ENCODE results near the gene OR52E4. TPM values are rescaled to one million over a fixed set of nuclear protein-coding genes. Genes with fewer than 3 reads are reported as not detected.

OR52E4 gene
- total RNA-seq, 2 experiments from 2014 or later = not detected

- no peaks in the 10 kb centered on the region for H3K27me3 Mint-ChIP-seq (ENCODE audit: low read depth)
- POLR2A ChIA-PET = interaction anchor here (0.5 kb wide), 1 partner anchor 228 kb away, joined by 3 read pairs; no protein-coding TSS in a partner anchor
- H3K27ac Mint-ChIP-seq = no peak overlapping the region
- ATAC-seq (no peak), DNase-seq (no peak)
- H3K4me3 Mint-ChIP-seq = no peak overlapping the region
- no peaks in the 10 kb centered on the region for H3K9me3 Mint-ChIP-seq (ENCODE audit: insufficient read depth)
- H3K36me3 Mint-ChIP-seq (ENCODE audit: low read depth) = no peaks in the 10 kb centered on the region
- no peaks in the 10 kb centered on the region for H3K4me1 Mint-ChIP-seq (ENCODE audit: low read depth)
- CTCF ChIA-PET = no interaction called here
These were observed 7.2 kb downstream of the OR52E4 start for GRCh38 chr11:5887661-5888060.

DNA sequence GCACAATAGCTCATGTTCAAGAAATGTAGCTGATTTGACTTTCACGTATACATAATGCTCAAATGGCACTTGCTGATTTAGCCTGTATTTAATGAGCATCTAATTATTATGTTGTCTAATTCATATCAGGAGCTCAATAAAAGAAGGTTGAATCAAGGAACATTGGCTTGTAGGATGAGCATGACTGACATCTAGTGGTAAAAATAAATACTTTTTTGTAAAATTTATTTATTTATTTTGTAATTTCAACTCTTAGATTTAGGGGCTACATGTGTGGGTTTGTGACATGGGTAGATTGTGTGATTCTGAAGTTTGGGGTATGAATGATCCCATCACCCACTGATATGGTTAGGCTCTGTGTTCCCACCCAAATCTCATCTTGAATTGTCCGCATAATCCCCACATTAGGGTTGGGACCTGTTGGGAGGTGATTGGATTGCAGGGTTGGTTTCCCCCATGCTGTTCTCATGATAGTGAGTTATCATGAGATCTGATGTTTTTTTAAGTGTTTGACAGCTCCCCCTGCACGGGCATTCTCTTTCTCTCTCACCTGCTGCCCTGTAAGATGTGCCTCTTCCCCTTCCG lies 10.9 kb downstream of the OR52E4 start:
- Mint-ChIP-seq H3K27ac (no peak overlapping the region), H3K4me3 (no peak overlapping the region), H3K27me3 (ENCODE audit: low read depth) (no peaks in the 10 kb centered on the region), H3K9me3 (ENCODE audit: insufficient read depth) (no peaks in the 10 kb centered on the region), H3K36me3 (ENCODE audit: low read depth) (no peaks in the 10 kb centered on the region), H3K4me1 (ENCODE audit: low read depth) (no peaks in the 10 kb centered on the region)
- ChIA-PET CTCF (interaction anchor here (0.7 to 1.3 kb wide), 8 partner anchors 9 to 1254 kb away, joined by 3 to 6 read pairs (median 3); partner anchors contain the start of genes OR51D1 and TRIM5), POLR2A (no interaction called here)
- ATAC-seq (no peak), DNase-seq (no peak)

GRCh38 chr11:5892908-5893307 lies 12.5 kb downstream of the OR52E4 start, which contains the start of gene OR52E5:
Gene OR52E5 (plus strand): TSS chr11:5893208. CDS start chr11:5900777, 7,569 bp downstream.
- DNase-seq (no peak), ATAC-seq (no peak)
- Mint-ChIP-seq H3K36me3 (ENCODE audit: low read depth) (no peaks in the 10 kb centered on the region), H3K9me3 (ENCODE audit: insufficient read depth) (no peaks in the 10 kb centered on the region), H3K27ac (no peak within 1 kb of the TSS), H3K4me3 (no peak within 1 kb of the TSS), H3K4me1 (ENCODE audit: low read depth) (no peaks in the 10 kb centered on the region), H3K27me3 (ENCODE audit: low read depth) (no peaks in the 10 kb centered on the region)
- POLR2A ChIA-PET = no interaction called here
- CTCF ChIA-PET = no interaction called here

DNA sequence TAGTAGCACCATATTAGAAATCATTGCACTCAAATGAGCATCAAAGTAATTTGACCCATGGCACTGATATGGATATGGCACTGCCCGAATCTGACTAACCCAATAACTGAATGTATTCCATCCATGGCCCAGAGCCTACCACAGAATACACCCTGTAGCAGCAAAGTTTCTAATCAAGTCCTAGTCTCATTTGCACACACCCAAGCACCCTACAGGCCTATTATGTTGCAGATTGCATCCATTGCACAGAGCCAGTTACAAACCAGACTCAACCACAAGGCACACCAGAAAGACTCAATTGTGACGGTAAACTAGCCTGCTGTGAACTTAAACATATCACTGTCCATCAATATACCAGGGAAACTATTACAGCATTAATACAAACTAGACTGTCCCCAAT lies 19.1 kb downstream of the OR52E4 start:
- Mint-ChIP-seq H3K36me3 (ENCODE audit: low read depth) (no peaks in the 10 kb centered on the region), H3K4me3 (no peak overlapping the region), H3K27me3 (ENCODE audit: low read depth) (no peaks in the 10 kb centered on the region), H3K27ac (no peak overlapping the region), H3K4me1 (ENCODE audit: low read depth) (no peaks in the 10 kb centered on the region), H3K9me3 (ENCODE audit: insufficient read depth) (no peaks in the 10 kb centered on the region)
- ATAC-seq = no peak
- ChIA-PET POLR2A (no interaction called here), CTCF (no interaction called here)
- no peak for DNase-seq

DNA sequence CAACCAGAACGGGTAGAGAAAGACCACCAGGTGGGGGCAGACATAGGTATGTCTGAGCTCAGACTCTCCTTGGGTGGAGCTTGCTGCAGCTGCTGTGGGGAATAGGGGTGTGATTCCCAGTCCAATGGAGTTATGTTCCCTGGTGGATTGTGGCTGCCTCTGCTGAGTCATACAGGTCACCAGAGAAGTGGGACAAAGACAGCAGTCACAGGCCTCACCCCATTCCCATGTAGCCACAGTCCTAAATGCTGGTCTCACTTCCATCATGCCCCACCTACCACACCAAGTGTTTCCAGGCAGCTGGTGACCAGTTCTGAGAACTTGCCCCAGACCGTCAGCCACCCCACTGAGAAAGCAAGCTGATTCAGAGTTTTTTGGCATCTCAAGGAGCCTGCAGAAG lies 30.1 kb downstream of the OR52E4 start:
- ATAC-seq (no peak), DNase-seq (no peak)
- H3K4me3 Mint-ChIP-seq = no peak overlapping the region
- ChIA-PET CTCF (no interaction called here), POLR2A (no interaction called here)
- no peaks in the 10 kb centered on the region for H3K36me3 Mint-ChIP-seq (ENCODE audit: low read depth)
- no peaks in the 10 kb centered on the region for H3K4me1 Mint-ChIP-seq (ENCODE audit: low read depth)
- H3K27me3 Mint-ChIP-seq (ENCODE audit: low read depth) = no peaks in the 10 kb centered on the region
- no peaks in the 10 kb centered on the region for H3K9me3 Mint-ChIP-seq (ENCODE audit: insufficient read depth)
- no peak overlapping the region for H3K27ac Mint-ChIP-seq

GRCh38 chr11:5922749-5923426 lies 42.5 kb downstream of the OR52E4 start:
- CTCF ChIA-PET = no interaction called here
- Mint-ChIP-seq H3K4me3 (no peak overlapping the region), H3K27ac (no peak overlapping the region), H3K36me3 (ENCODE audit: low read depth) (no peaks in the 10 kb centered on the region), H3K27me3 (ENCODE audit: low read depth) (no peaks in the 10 kb centered on the region), H3K4me1 (ENCODE audit: low read depth) (no peaks in the 10 kb centered on the region), H3K9me3 (ENCODE audit: insufficient read depth) (no peaks in the 10 kb centered on the region)
- POLR2A ChIA-PET = no interaction called here
- DNase-seq (no peak), ATAC-seq (no peak)

DNA sequence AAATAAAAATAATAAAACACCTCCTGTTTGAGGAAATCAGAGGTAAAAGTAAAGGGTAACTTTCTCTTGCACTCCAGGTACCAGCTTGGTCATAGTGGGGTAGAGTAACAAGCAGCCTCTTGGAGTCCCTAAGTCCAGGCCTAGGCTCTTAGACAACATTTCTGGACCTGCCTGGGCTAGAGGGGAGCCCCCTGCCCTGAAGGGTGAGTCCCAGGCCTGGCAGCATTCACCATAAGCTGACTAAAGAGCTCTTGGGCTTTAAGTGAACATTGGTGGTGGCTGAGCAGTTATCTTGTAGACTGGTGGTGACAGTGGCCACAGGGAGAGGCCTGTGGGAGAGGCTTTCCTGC lies 43.0 kb downstream of the OR52E4 start:
- H3K27me3 Mint-ChIP-seq (ENCODE audit: low read depth) = no peaks in the 10 kb centered on the region
- DNase-seq (no peak), ATAC-seq (no peak)
- no peaks in the 10 kb centered on the region for H3K4me1 Mint-ChIP-seq (ENCODE audit: low read depth)
- CTCF ChIA-PET = no interaction called here
- no peak overlapping the region for H3K27ac Mint-ChIP-seq
- H3K36me3 Mint-ChIP-seq (ENCODE audit: low read depth) = no peaks in the 10 kb centered on the region
- POLR2A ChIA-PET = no interaction called here
- peaks cover 3% of the 10 kb centered on the region for H3K9me3 Mint-ChIP-seq (ENCODE audit: insufficient read depth)
- no peak overlapping the region for H3K4me3 Mint-ChIP-seq

DNA sequence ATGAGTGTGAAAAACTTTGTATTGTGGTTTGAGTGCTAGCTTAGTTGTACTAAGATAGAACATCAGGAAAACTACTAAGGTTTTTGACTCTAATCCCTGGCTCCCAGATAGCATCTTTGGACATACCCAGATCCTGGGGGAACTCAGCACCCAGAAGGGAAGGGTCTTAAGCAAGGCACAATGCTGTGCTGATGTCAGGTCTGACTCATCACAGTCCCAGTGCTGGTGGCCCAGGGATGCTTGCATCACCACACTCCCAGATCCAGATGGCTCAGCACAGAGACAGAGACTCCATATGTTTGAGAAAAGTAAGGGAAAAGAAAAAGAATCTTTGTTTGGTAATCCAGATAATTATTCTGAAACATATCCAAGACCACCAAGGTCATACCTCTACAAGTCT lies 43.4 kb downstream of the OR52E4 start:
- ATAC-seq (no peak), DNase-seq (no peak)
- no peaks in the 10 kb centered on the region for H3K4me1 Mint-ChIP-seq (ENCODE audit: low read depth)
- no peaks in the 10 kb centered on the region for H3K36me3 Mint-ChIP-seq (ENCODE audit: low read depth)
- ChIA-PET CTCF (no interaction called here), POLR2A (no interaction called here)
- no peak overlapping the region for H3K27ac Mint-ChIP-seq
- H3K4me3 Mint-ChIP-seq = no peak overlapping the region
- no peaks in the 10 kb centered on the region for H3K27me3 Mint-ChIP-seq (ENCODE audit: low read depth)
- H3K9me3 Mint-ChIP-seq (ENCODE audit: insufficient read depth) = peaks cover 7% of the 10 kb centered on the region

DNA sequence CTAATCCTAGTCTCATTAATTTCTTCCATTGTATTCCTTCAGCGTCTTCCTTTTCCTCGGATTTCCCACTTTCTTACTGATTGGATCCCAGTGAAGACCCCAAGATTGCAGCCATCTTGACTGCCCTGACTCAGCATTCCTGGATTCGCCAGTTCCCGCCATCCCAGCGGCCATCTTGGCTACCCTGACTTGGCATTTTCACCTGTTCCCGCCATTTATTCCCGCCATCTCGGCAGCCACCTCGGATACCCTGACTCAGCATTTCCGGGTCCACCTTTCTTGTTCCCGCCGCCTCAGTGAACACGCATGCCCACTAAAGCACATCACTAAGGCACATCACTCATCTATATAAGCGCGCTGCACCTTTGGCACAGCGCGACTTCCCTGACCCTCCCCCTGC lies 47.8 kb downstream of the OR52E4 start:
- Mint-ChIP-seq H3K36me3 (ENCODE audit: low read depth) (no peaks in the 10 kb centered on the region), H3K9me3 (ENCODE audit: insufficient read depth) (peaks cover 10% of the 10 kb centered on the region), H3K27me3 (ENCODE audit: low read depth) (no peaks in the 10 kb centered on the region), H3K4me1 (ENCODE audit: low read depth) (no peaks in the 10 kb centered on the region), H3K4me3 (no peak overlapping the region), H3K27ac (no peak overlapping the region)
- ChIA-PET POLR2A (no interaction called here), CTCF (no interaction called here)
- ATAC-seq (no peak), DNase-seq (no peak)

DNA sequence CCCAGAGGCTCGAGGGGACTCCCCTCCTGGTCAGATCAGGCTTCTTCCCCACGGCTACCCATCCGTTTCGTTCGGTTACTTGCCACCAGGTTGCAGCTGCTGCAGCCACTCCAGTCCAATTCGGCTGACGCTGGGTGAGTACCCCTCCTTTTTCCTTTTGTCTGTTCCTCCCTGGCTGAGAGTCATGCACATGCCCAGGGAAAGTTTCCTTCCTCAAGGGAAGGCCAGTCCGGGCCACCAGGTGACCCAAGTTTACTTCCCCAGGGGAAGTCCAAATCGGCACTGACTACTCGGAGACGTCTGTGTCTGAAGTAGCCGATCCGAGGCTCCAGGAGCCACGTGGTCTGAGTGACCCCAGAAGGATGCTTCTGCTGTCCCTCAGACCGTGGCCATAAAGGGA lies 48.4 kb downstream of the OR52E4 start:
- Mint-ChIP-seq H3K36me3 (ENCODE audit: low read depth) (no peaks in the 10 kb centered on the region), H3K27ac (no peak overlapping the region), H3K27me3 (ENCODE audit: low read depth) (no peaks in the 10 kb centered on the region), H3K4me3 (no peak overlapping the region), H3K4me1 (ENCODE audit: low read depth) (no peaks in the 10 kb centered on the region), H3K9me3 (ENCODE audit: insufficient read depth) (peaks cover 10% of the 10 kb centered on the region)
- ChIA-PET CTCF (no interaction called here), POLR2A (no interaction called here)
- ATAC-seq = no peak
- no peak for DNase-seq

GRCh38 chr11:5929571-5930368 lies 49.3 kb downstream of the OR52E4 start:
- ChIA-PET CTCF (no interaction called here), POLR2A (no interaction called here)
- no peak for DNase-seq
- Mint-ChIP-seq H3K36me3 (ENCODE audit: low read depth) (no peaks in the 10 kb centered on the region), H3K4me3 (no peak overlapping the region), H3K9me3 (ENCODE audit: insufficient read depth) (peaks cover 10% of the 10 kb centered on the region), H3K27ac (no peak overlapping the region), H3K27me3 (ENCODE audit: low read depth) (no peaks in the 10 kb centered on the region), H3K4me1 (ENCODE audit: low read depth) (no peaks in the 10 kb centered on the region)
- ATAC-seq = no peak

DNA sequence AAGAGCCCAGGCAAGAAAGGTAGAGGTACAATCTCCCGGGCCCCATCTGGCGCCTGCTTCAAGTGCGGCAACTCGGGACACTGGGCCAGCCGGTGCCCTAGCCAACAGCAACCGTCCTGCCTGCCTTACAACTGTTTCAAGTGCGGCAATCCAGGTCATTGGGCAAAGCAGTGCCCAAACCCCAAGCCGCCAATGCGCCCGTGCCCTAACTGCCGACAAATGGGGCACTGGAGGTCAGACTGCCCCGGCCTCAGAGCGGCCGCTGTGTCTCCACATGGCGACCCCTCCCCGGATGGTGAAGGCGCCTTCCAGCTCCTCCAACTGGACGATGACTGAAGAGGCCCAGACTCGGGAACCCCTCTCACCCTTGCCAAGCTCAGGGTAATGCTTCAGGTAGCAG lies 50.2 kb downstream of the OR52E4 start:
- ChIA-PET CTCF (no interaction called here), POLR2A (no interaction called here)
- no peaks in the 10 kb centered on the region for H3K4me1 Mint-ChIP-seq (ENCODE audit: low read depth)
- no peak for DNase-seq
- H3K4me3 Mint-ChIP-seq = no peak overlapping the region
- H3K27me3 Mint-ChIP-seq (ENCODE audit: low read depth) = no peaks in the 10 kb centered on the region
- peaks cover 10% of the 10 kb centered on the region for H3K9me3 Mint-ChIP-seq (ENCODE audit: insufficient read depth)
- ATAC-seq = no peak
- no peaks in the 10 kb centered on the region for H3K36me3 Mint-ChIP-seq (ENCODE audit: low read depth)
- H3K27ac Mint-ChIP-seq = no peak overlapping the region
